Ishikawa (cell line): ENCODE data around the gene PBX3.

Source experiments
- CEBPB ChIP-seq: IDR thresholded peaks from 2 replicates; pipeline ENCODE4 v1.6.1; 2012
- CREB1 ChIP-seq: IDR thresholded peaks from 2 replicates; pipeline ENCODE4 v1.6.1; 2012; ENCODE audit warnings: low read depth
- EGR1 ChIP-seq: IDR thresholded peaks from 2 replicates; pipeline ENCODE4 v1.6.1; 2012
- EP300 ChIP-seq: IDR thresholded peaks from 2 replicates; pipeline ENCODE4 v1.6.1; 2012; ENCODE audit warnings: borderline replicate concordance
- FOXM1 ChIP-seq: IDR thresholded peaks from 2 replicates; pipeline ENCODE4 v1.6.1; 2012; ENCODE audit warnings: low read depth, borderline replicate concordance
- NFIC ChIP-seq: IDR thresholded peaks from 2 replicates; pipeline ENCODE4 v1.6.1; 2012
- RAD21 ChIP-seq: IDR thresholded peaks from 2 replicates; pipeline ENCODE4 v1.6.1; 2012; ENCODE audit warnings: low read depth
- REST ChIP-seq: IDR thresholded peaks from 2 replicates; pipeline ENCODE4 v1.6.1; 2012; ENCODE audit warnings: low read depth, mild to moderate bottlenecking
- TAF1 ChIP-seq: IDR thresholded peaks from 2 replicates; pipeline ENCODE4 v1.6.1; 2012; ENCODE audit warnings: low read depth, mild to moderate bottlenecking
- TCF12 ChIP-seq: IDR thresholded peaks from 2 replicates; pipeline ENCODE4 v1.6.1; 2012; ENCODE audit warnings: low read depth
- TEAD4 ChIP-seq: IDR thresholded peaks from 2 replicates; pipeline ENCODE4 v1.6.1; 2012
- USF1 ChIP-seq: IDR thresholded peaks from 2 replicates; pipeline ENCODE4 v1.6.1; 2012
- YY1 ChIP-seq: IDR thresholded peaks from 2 replicates; pipeline ENCODE4 v1.6.1; 2012; ENCODE audit warnings: low read depth
- ZBTB7A ChIP-seq: IDR thresholded peaks from 2 replicates; pipeline ENCODE4 v1.6.1; 2012; ENCODE audit warnings: low read depth
- TF ChIP-seq, protein P1 (sequence below): IDR thresholded peaks from 2 replicates; pipeline ENCODE4 v1.6.1; 2012

Gene PBX3

GRCh38 chr9:125968714-125969374, 221.7 kb downstream of the PBX3 start:
- no peak for TF ChIP-seq TEAD4
- no peak for TF ChIP-seq REST
- no peak for TF ChIP-seq RAD21
- TF ChIP-seq USF1 = no peak
- TF ChIP-seq, protein P1, sequence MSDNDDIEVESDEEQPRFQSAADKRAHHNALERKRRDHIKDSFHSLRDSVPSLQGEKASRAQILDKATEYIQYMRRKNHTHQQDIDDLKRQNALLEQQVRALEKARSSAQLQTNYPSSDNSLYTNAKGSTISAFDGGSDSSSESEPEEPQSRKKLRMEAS = no peak
- no peak for TF ChIP-seq EGR1
- no peak for TF ChIP-seq EP300
- no peak for TF ChIP-seq TCF12
- no peak for TF ChIP-seq NFIC
- no peak for TF ChIP-seq CEBPB
- TF ChIP-seq ZBTB7A = no peak
- TF ChIP-seq FOXM1 = no peak
- no peak for TF ChIP-seq TAF1
- no peak for TF ChIP-seq YY1
- no peak for TF ChIP-seq CREB1

DNA sequence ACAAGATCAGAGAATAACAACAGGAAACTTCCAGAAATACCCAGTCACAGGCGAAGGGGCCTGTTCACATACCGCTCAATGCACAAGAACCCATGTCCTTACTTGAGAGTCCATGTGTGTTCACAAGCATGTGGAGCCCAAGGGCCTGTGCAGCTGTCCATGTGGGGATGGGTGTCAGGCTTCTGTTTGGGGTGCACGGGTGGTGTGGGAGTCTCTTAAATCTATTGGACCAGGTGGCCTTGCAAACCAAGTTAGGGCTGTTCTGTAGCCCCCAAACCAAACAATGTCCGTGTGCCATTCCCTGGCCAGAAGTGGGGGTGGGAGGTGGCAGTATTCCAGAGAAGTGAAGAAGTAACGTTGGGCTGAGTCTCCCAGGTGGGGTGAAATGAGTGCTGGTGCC, 222.3 kb downstream of the PBX3 start:
- TF ChIP-seq USF1 = no peak
- no peak for TF ChIP-seq NFIC
- TF ChIP-seq YY1 = no peak
- no peak for TF ChIP-seq EGR1
- no peak for TF ChIP-seq TCF12
- no peak for TF ChIP-seq EP300
- TF ChIP-seq CREB1 = no peak
- TF ChIP-seq TEAD4 = no peak
- no peak for TF ChIP-seq FOXM1
- no peak for TF ChIP-seq ZBTB7A
- no peak for TF ChIP-seq RAD21
- TF ChIP-seq CEBPB = no peak
- no peak for TF ChIP-seq REST
- TF ChIP-seq TAF1 = no peak

- TF ChIP-seq CEBPB = no peak
- TF ChIP-seq USF1 = no peak
- no peak for TF ChIP-seq EGR1
- TF ChIP-seq TCF12 = no peak
- TF ChIP-seq REST = no peak
- TF ChIP-seq, protein P1 = no peak
- TF ChIP-seq TAF1 = no peak
- no peak for TF ChIP-seq NFIC
- TF ChIP-seq ZBTB7A = no peak
These were observed 222.7 kb downstream of the PBX3 start for GRCh38 chr9:125969868-125970267.

DNA sequence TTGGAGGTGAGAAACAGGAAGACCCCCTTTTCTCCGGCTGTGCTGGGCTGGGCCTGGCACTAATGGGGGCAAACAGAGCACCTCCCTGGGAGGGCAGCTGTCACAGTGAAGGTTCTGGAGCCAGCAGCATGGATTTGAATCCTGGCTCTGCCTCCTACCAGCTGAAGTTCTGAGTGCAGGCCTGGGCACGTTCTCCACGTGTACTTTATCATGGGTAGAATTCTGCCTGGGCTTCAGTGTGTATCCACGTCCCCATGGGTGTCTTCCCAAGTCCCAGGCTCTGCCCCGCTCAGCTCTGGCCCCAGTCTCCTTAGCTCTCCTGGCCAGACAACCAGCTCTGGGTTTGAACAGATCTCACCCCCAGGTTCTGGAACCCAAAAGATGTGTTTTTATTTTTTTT, 223.2 kb downstream of the PBX3 start:
- TF ChIP-seq NFIC (no peak), TCF12 (no peak), ZBTB7A (no peak), TAF1 (no peak)
